HEK293T (cell line): ENCODE measurements around the gene UBE3D.

ENCODE experiments used
- ARNT ChIP-seq: fragments of 450-650 bp; IDR thresholded peaks from 2 replicates; pipeline ENCODE4 v1.6.1; 2017; ENCODE audit warnings: mild to moderate bottlenecking
- BHLHE40 ChIP-seq: fragments of 450-650 bp; IDR thresholded peaks from 2 replicates; pipeline ENCODE4 v1.6.1; 2016; ENCODE audit warnings: mild to moderate bottlenecking, moderate library complexity, borderline replicate concordance
- ELF4 ChIP-seq: fragments of 450-650 bp; IDR thresholded peaks from 2 replicates; pipeline ENCODE4 v1.6.1; 2017; ENCODE audit warnings: antibody characterized with exemption
- FOXA1 ChIP-seq: fragments of 450-650 bp; IDR thresholded peaks from 2 replicates; pipeline ENCODE4 v1.6.1; 2016; ENCODE audit warnings: mild to moderate bottlenecking
- FOXK2 ChIP-seq: fragments of 450-650 bp; IDR thresholded peaks from 2 replicates; pipeline ENCODE4 v1.6.1; 2016; ENCODE audit warnings: mild to moderate bottlenecking
- FOXM1 ChIP-seq: fragments of 450-650 bp; IDR thresholded peaks from 2 replicates; pipeline ENCODE4 v1.6.1; 2017; ENCODE audit warnings: mild to moderate bottlenecking, borderline replicate concordance
- HDGF ChIP-seq: fragments of 450-650 bp; IDR thresholded peaks from 2 replicates; pipeline ENCODE4 v1.6.1; 2017; ENCODE audit warnings: antibody characterized with exemption, borderline replicate concordance
- L3MBTL2 ChIP-seq: fragments of 450-650 bp; conservative IDR thresholded peaks from 2 replicates; pipeline ENCODE4 v1.6.1; 2016; ENCODE audit warnings: mild to moderate bottlenecking
- LEF1 ChIP-seq: fragments of 450-650 bp; IDR thresholded peaks from 2 replicates; pipeline ENCODE4 v1.6.1; 2017; ENCODE audit warnings: mild to moderate bottlenecking, borderline replicate concordance
- NFRKB ChIP-seq: fragments of 450-650 bp; IDR thresholded peaks from 2 replicates; pipeline ENCODE4 v1.6.1; 2016; ENCODE audit warnings: mild to moderate bottlenecking, moderate library complexity
- SP1 ChIP-seq: fragments of 450-650 bp; IDR thresholded peaks from 2 replicates; pipeline ENCODE4 v1.6.1; 2017
- SUZ12 ChIP-seq: fragments of 450-650 bp; IDR thresholded peaks from 2 replicates; pipeline ENCODE4 v1.6.1; 2016; ENCODE audit warnings: mild to moderate bottlenecking
- TARDBP ChIP-seq: fragments of 450-650 bp; IDR thresholded peaks from 2 replicates; pipeline ENCODE4 v1.6.1; 2016
- TF ChIP-seq, protein P1 (sequence below): fragments of 450-650 bp; IDR thresholded peaks from 2 replicates; pipeline ENCODE4 v1.6.1; 2016

- TF ChIP-seq ARNT (no peak), HDGF (no peak), SP1 (no peak), L3MBTL2 (no peak), FOXM1 (no peak), NFRKB (no peak), SUZ12 (no peak), ELF4 (no peak), FOXK2 (no peak), LEF1 (no peak), TARDBP (no peak), FOXA1 (no peak), BHLHE40 (no peak)
- TF ChIP-seq, protein P1, sequence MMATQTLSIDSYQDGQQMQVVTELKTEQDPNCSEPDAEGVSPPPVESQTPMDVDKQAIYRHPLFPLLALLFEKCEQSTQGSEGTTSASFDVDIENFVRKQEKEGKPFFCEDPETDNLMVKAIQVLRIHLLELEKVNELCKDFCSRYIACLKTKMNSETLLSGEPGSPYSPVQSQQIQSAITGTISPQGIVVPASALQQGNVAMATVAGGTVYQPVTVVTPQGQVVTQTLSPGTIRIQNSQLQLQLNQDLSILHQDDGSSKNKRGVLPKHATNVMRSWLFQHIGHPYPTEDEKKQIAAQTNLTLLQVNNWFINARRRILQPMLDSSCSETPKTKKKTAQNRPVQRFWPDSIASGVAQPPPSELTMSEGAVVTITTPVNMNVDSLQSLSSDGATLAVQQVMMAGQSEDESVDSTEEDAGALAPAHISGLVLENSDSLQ = no peak
These were observed 48.5 kb upstream of the UBE3D start for GRCh38 chr6:83114164-83114563.
